Astrocyte (in vitro differentiated cells and primary cell): Measurements from ENCODE around the gene FAAH2.
"Not testable (repeated sequence)": the region's sequence is repeated elsewhere in the genome, so short reads cannot be mapped to it uniquely, and the experiment has no call there.

ENCODE experiments used
- CTCF ChIP-seq: IDR thresholded peaks from 2 replicates; pipeline ENCODE4 v1.5.1; 2011; ENCODE audit warnings: low read depth, mild to moderate bottlenecking, inconsistent platforms, low read length, moderate library complexity; ENCODE audit not compliant: insufficient read depth
- EZH2 ChIP-seq: IDR thresholded peaks from 2 replicates; pipeline ENCODE4 v1.6.1; 2012; ENCODE audit warnings: mild to moderate bottlenecking, low read length, inconsistent platforms; ENCODE audit not compliant: insufficient read depth

GRCh38 chrX:57394162-57394561 lies 107.7 kb downstream of the FAAH2 start:
- TF ChIP-seq EZH2, CTCF: not testable (repeated sequence)
